Heart left ventricle (tissue), 16 donors: ENCODE data around the gene EMD. TPM values are rescaled to one million over a fixed set of nuclear protein-coding genes. Genes with fewer than 3 reads are reported as not detected.
A peak's percentile ranks its signal among the peaks of the same experiment; 100 is the strongest.

Experiments used
- ATAC-seq, 4 donors: fragments of 200-7000 bp; cut with Tn5 transposase; one replicate each; pipeline ENCODE4 v1.9.1; 2020 to 2022; ENCODE audit warnings: moderate library complexity in 4 of 4, mild to moderate bottlenecking in 3 of 4, moderate number of reproducible peaks in 1 of 4
- DNase-seq, 5 donors: peaks; one replicate each; pipeline ENCODE4 v3.0.0-alpha.2; 2020
- H3K27ac ChIP-seq, 12 donors: fragments of 200-600 bp; sonication (generic) in 4 of 12; one replicate each; pipeline versions ENCODE4 v1.5.0 to v1.8.0; 2016 to 2022; ENCODE audit warnings: mild to moderate bottlenecking in 2 of 12
- H3K27me3 ChIP-seq, 9 donors: fragments of 200-600 bp; sonication (generic) in 2 of 9; one replicate each; pipeline versions ENCODE4 v1.5.1 to v1.8.0; 2016 to 2022; ENCODE audit warnings: mild to moderate bottlenecking in 3 of 9
- H3K36me3 ChIP-seq, 9 donors: fragments of 200-600 bp; sonication (generic) in 2 of 9; one replicate each; pipeline versions ENCODE4 v1.5.0 to v1.8.0; 2018 to 2022; ENCODE audit warnings: mild to moderate bottlenecking in 2 of 9
- H3K4me1 ChIP-seq, 12 donors: fragments of 200-600 bp; sonication (generic) in 4 of 12; one replicate each; pipeline versions ENCODE4 v1.5.0 to v1.8.0; 2016 to 2022; ENCODE audit warnings: mild to moderate bottlenecking in 3 of 12
- H3K4me3 ChIP-seq, 12 donors: fragments of 200-600 bp; sonication (generic) in 4 of 12; one replicate each; pipeline versions ENCODE4 v1.5.0 to v1.8.0; 2017 to 2022; ENCODE audit warnings: mild to moderate bottlenecking in 9 of 12, moderate library complexity in 4 of 12
- H3K9me3 ChIP-seq, 12 donors: fragments of 200-600 bp; sonication (generic) in 4 of 12; one replicate each; pipeline versions ENCODE4 v1.5.0 to v1.8.0; 2016 to 2022; ENCODE audit warnings: mild to moderate bottlenecking in 1 of 12
- POLR2A ChIP-seq, 2 donors: fragments of 450-650 bp; IDR thresholded peaks; one replicate each; pipeline ENCODE4 v1.6.1; 2017; ENCODE audit warnings: antibody characterized with exemption in 2 of 2, mild to moderate bottlenecking in 2 of 2, moderate library complexity in 2 of 2
- WGBS, 4 donors: extraction: QIAGEN DNeasy Blood & Tissue Kit in 2 of 4; methylation state at CpG; one replicate each; pipeline versions ENCODE4 v1.1.5 to v1.1.7; 2013 to 2018; 5-methylcytosine and 5-hydroxymethylcytosine counted together
- intact Hi-C, 10 donors: fragments of 100-400 bp; cut with DNase I; formaldehyde crosslinking; loops; one replicate each; pipeline versions ENCODE4 v1.11.1 to v1.14.2; 2022
- polyA plus RNA-seq, 2 donors: library from polyadenylated mRNA; stranded (reverse); fragments of 200-250 nt; gene quantifications; one replicate each; pipeline ENCODE4 v1.2.3, GENCODE V29; 2013
- total RNA-seq, 9 donors: library from RNA; depleted of rRNA in 2 of 9; stranded (reverse); fragments of >200 nt in 2 of 9; fragmentation: NEBNext Ultra II Directional in 3 of 9; extraction: Animal tissue kit (Norgen Biotek cat#: 25700) in 3 of 9; gene quantifications; one replicate each; pipeline versions ENCODE4 v1.1.0 to v1.2.4, GENCODE V29; 2016 to 2023
- TF ChIP-seq, protein P1 (sequence below), 12 donors: fragments of 200-600 bp; sonication (generic) in 4 of 12; IDR thresholded peaks; one replicate each; pipeline versions ENCODE4 v1.5.0 to v1.8.0; 2018 to 2022; ENCODE audit warnings: antibody characterized with exemption in 12 of 12, mild to moderate bottlenecking in 5 of 12
- donor health status: ischemic (EF 13 %, LVEDD 7.1; RV severe dilation, severe dysfunction).
- donor health status: healthy with polysubstance abuse.
- donor health status: DM: no; HTN: yes; CAD: no.
- donor health status: DM: no; HTN: no; CAD: no.
- donor health status: ischemic (EF 25% LVEDD 6.9; RV normal size, moderate dysfunction).
- donor health status: ischemic (EF 25% LVEDD 5.7; RV mildly dilated, moderate dysfunction).
- donor health status: healthy.
- donor health status: DM: yes; HTN: yes; CAD: no.
- donor health status: ischemic (EF 35%, LVEDD 5.7; RV mildly dilated, moderate dysfunction).
- donor health status: nonischemic (EF 11% LVEDD 7.7; RV severe dilation, severe dysfunction).
- donor health status: DM: yes; HTN: yes; CAD: no.
- donor health status: PGD.
- donor health status: ischemic (EF 29% LVEDD 5.4; RV normal size, mild dysfunction).
- donor health status: nonischemic (EF 23%, LVEDD 6.1; RV moderate dilation, normal function).

EMD gene
- total and polyA plus RNA-seq, 11 donors, result 37.6 to 152 (median 53.8) TPM

DNA sequence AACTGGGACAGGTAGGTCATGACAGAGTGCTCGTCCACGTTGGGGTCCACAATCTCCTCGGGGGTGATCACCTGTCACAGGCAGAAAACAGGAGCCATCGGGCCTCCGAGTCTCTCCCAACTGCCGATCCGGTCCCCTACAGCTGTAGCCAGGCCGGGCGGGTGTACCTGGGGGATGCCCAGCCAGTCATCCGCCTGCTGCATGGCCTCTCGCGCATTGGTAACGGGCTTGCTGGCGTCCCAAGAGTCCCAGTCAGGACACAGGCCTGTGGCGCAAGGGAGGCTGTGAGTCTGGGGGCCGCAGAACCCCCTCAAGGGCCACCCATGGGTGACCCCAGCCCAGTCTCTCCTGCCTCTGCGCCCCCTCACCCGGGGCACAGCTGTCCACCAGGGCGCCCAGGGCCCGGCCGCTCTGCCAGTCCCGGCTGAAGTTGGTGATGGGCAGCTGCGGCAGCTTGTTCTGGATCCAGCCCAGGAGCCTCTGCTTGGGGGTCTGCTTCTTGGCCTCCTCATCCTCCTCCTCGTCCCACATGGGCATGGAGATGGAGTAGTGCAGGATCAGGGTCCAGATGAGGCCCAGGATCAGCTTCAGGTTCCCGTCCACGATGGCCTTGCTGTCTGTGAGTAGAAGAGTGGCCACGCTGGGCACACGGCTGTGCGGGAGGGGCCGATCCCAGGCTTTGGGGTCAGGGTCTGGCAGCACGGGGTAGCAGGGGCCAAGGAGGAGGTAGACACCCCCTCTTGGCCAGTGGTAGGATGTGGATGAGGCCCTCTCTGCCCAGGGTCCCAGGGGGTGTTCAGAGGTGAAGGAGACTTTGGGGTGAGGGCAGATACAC is 11.4 kb upstream of the EMD start:
- H3K27ac ChIP-seq, result peak overlapping the region; percentile 78 to 100 (median 96)
- H3K27me3 ChIP-seq, result no peaks in the 10 kb centered on the region
- TF ChIP-seq POLR2A (IDR thresholded peaks at IDR 0.05), result no peak
- intact Hi-C loops, result no loop called here
- H3K9me3 ChIP-seq, result no peaks in the 10 kb centered on the region
- H3K4me1 ChIP-seq, result peaks cover 0 to 44% (median 23%) of the 10 kb centered on the region in 12 donors
- no peak for DNase-seq
- no peak for ATAC-seq
- H3K4me3 ChIP-seq, result peak overlapping the region in 10 of 12 donors; percentile 73 to 99 (median 85)
- 57 to 78% (median 64%) methylated on average over 11 to 31 of the region's 31 CpGs for WGBS, 4 donors
- peaks cover 0 to 56% (median 52%) of the 10 kb centered on the region in 9 donors for H3K36me3 ChIP-seq

DNA sequence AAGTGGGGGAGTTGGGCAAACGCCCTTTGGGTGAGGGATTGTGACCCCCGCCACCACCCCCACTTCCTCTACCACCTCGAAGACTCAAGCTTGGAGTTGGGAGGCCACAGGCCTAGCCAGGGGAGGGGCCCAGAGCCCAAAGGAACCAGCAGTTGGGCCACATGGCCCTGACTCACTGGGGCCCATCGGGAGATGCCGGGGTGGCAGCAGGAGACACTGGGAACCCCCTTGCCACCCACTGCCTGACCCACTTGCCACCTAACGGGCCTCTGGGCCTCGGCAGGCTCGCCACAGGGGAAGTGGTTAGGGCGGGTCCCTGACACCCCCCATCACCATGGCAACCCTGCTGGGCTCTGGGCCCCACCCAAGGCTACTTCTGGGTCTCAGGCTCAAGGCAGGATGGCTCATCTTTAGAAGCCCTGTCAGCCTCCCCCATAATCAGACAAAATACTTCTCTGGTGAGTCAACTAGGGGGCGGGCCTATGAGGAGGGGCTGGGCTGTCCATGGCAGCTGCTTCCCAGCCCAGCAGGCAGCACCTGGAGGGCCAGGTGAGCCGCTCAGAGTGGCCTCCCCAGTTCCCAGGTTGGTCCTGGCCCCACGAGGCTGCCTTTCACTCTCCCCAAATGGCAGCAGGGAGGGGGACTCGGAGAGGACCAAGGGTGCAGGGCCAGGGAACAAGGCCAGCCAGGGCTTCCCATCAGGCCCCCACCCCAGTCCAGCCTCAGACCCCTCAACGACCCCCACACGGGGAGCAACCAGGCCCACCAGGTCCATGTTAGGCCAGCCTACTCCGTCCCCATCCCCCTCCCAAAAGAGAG is 10.3 kb upstream of the EMD start:
- H3K27me3 ChIP-seq, result no peaks in the 10 kb centered on the region
- H3K4me3 ChIP-seq, result peak overlapping the region; percentile 25 to 99 (median 82)
- H3K9me3 ChIP-seq, result no peaks in the 10 kb centered on the region
- WGBS, 4 donors, result 1 to 44% (median 20%) methylated on average over 2 to 16 of the region's 16 CpGs
- DNase-seq (peak; percentile 73 to 84 (median 82)), ATAC-seq (peak; percentile 31 to 55 (median 44))
- TF ChIP-seq, protein P1, sequence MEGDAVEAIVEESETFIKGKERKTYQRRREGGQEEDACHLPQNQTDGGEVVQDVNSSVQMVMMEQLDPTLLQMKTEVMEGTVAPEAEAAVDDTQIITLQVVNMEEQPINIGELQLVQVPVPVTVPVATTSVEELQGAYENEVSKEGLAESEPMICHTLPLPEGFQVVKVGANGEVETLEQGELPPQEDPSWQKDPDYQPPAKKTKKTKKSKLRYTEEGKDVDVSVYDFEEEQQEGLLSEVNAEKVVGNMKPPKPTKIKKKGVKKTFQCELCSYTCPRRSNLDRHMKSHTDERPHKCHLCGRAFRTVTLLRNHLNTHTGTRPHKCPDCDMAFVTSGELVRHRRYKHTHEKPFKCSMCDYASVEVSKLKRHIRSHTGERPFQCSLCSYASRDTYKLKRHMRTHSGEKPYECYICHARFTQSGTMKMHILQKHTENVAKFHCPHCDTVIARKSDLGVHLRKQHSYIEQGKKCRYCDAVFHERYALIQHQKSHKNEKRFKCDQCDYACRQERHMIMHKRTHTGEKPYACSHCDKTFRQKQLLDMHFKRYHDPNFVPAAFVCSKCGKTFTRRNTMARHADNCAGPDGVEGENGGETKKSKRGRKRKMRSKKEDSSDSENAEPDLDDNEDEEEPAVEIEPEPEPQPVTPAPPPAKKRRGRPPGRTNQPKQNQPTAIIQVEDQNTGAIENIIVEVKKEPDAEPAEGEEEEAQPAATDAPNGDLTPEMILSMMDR (IDR thresholded peaks at IDR 0.05), result no peak
- no peak for TF ChIP-seq POLR2A (IDR thresholded peaks at IDR 0.05)
- intact Hi-C loops, result no loop called here
- H3K36me3 ChIP-seq, result peaks cover 0 to 45% (median 41%) of the 10 kb centered on the region in 9 donors
- peak overlapping the region; percentile 78 to 100 (median 96) for H3K27ac ChIP-seq
- peaks cover 0 to 55% (median 29%) of the 10 kb centered on the region in 12 donors for H3K4me1 ChIP-seq

DNA sequence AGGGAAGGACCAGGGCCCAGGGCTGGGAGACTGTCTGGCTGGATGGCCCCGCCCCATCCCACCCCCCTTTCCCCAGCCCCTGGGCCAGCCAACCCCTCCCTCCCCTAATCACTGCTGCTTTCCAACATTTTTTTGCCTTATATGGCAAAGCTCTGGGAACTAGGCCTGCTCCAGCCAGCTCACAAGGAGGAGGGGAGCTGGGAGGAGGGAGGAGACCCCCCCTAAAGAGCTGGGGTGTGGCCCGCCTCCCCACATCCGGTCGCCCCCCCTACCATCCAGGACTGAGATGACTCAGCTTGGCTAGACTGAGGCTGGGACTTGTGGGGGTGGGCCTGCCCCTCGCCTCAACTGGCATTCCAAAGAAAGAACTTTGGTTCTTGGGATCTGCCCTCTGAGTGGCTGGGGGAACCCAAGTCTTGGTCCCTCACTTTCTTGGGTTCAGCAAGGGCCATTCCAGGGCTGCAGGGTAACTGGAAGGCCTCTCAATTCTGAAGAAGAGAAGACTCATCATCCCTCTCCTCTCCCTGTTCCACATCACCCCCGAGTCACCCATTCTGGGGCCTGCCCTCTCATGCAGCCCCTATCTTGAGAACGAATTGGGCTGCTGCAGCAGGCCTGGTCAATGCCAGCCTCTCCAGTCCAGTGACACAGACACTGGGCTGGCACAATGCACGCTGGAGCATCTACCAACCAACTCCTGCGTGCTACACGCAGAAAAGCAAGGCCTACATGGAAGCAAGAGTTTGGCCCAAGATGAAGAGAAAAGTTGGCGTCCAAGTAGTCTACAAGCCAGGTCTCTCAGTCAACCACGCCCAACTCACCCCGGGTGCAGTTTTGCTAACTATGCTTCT is 9.4 kb upstream of the EMD start:
- WGBS, 4 donors, result 0 to 51% (median 18%) methylated on average over 10 to 13 of the region's 13 CpGs
- peaks cover 0 to 60% (median 33%) of the 10 kb centered on the region in 12 donors for H3K4me1 ChIP-seq
- TF ChIP-seq, protein P1 (IDR thresholded peaks at IDR 0.05), result no peak
- peak in 1 of 2 donors; percentile 53 for TF ChIP-seq POLR2A (IDR thresholded peaks at IDR 0.05)
- no peaks in the 10 kb centered on the region for H3K9me3 ChIP-seq
- no peaks in the 10 kb centered on the region for H3K27me3 ChIP-seq
- peak; percentile 85 to 92 (median 88) for DNase-seq
- H3K4me3 ChIP-seq, result peak overlapping the region; percentile 73 to 99 (median 82)
- peaks cover 0 to 37% (median 33%) of the 10 kb centered on the region in 9 donors for H3K36me3 ChIP-seq
- peak overlapping the region; percentile 78 to 100 (median 96) for H3K27ac ChIP-seq
- peak; percentile 54 to 76 (median 67) for ATAC-seq
- intact Hi-C loops, result loop anchor here in 2 of 10 donors (5.0 to 10.0 kb wide), 2 partner anchors 65 to 163 kb away; partner anchors contain the start of gene GDI1 (in 1 of the 2)
